SK-N-SH (cell line): ENCODE data around the gene ZNF845. TPM values are rescaled to one million over a fixed set of nuclear protein-coding genes. Genes with fewer than 3 reads are reported as not detected.
A peak's percentile ranks its signal among the peaks of the same experiment; 100 is the strongest.

Experiments
- CTCF ChIA-PET: fragments of 300-600, 350-600 bp; formaldehyde crosslinking; extraction: SDS; loops from one replicate; lab custom pipeline; 2021; lab: Yijun Ruan, JAX
- POLR2A ChIA-PET: fragments of 350-600 bp; sonication (Branson Sonifier 250); formaldehyde crosslinking; extraction: SDS; loops from one replicate; lab custom pipeline; 2020; ENCODE audit warnings: antibody characterized with exemption, inconsistent platforms; lab: Yijun Ruan, JAX
- DNase-seq: peaks from one replicate; pipeline ENCODE4 v3.0.0; 2012
- H2AFZ ChIP-seq: fragments of 200-600 bp; sonication (generic); 2 replicates; pipeline ENCODE4 v1.8.1; 2016; ENCODE audit warnings: antibody characterized with exemption, mild to moderate bottlenecking, low read depth
- H3F3A ChIP-seq: fragments of 200-600 bp; sonication (generic); replicated peaks from 2 replicates; pipeline ENCODE3; 2016; ENCODE audit warnings: antibody characterized with exemption, mild to moderate bottlenecking; ENCODE audit not compliant: insufficient read depth
- H3K27ac ChIP-seq, 2 experiments: fragments of 200-500 bp in 1 of 2; fragments of 200-600 bp in 1 of 2; sonication (Bioruptor generic) in 1 of 2; sonication (generic), shearing (Covaris generic) in 1 of 2; 2 replicates each; pipeline versions ENCODE4 v1.5.1 to v1.6.1; 2014 to 2016; ENCODE audit warnings: low read depth in 2 of 2, inconsistent platforms in 1 of 2, low read length in 1 of 2, mild to moderate bottlenecking in 1 of 2, mixed read lengths in 1 of 2
- H3K27me3 ChIP-seq: fragments of 200-600 bp; sonication (generic), shearing (Covaris generic); 2 replicates; pipeline ENCODE4 v1.6.1; 2016; ENCODE audit warnings: mixed run types; ENCODE audit not compliant: insufficient read depth
- H3K36me3 ChIP-seq, 2 experiments: fragments of 200-500 bp in 1 of 2; fragments of 200-600 bp in 1 of 2; sonication (Bioruptor generic) in 1 of 2; sonication (generic) in 1 of 2; replicated peaks in 1 of 2; 2 replicates each; pipeline versions ENCODE3 to v1.5.1; 2014 to 2016; ENCODE audit warnings: low read length in 1 of 2, mild to moderate bottlenecking in 1 of 2; ENCODE audit not compliant: insufficient read depth in 2 of 2, control insufficient read depth in 1 of 2
- H3K4me1 ChIP-seq, 2 experiments: fragments of 200-500 bp in 1 of 2; fragments of 200-600 bp in 1 of 2; sonication (Bioruptor generic) in 1 of 2; sonication (generic), shearing (Covaris generic) in 1 of 2; 2 replicates each; pipeline versions ENCODE4 v1.5.1 to v1.6.1; 2014 to 2016; ENCODE audit warnings: low read depth in 1 of 2, low read length in 1 of 2, mixed run types in 1 of 2; ENCODE audit not compliant: insufficient read depth in 2 of 2, control insufficient read depth in 1 of 2
- H3K4me2 ChIP-seq: fragments of 200-600 bp; sonication (generic), shearing (Covaris generic); 2 replicates; pipeline ENCODE4 v1.6.1; 2017; ENCODE audit warnings: mixed run types
- H3K4me3 ChIP-seq, 2 experiments: fragments of 200-500 bp in 1 of 2; fragments of 200-600 bp in 1 of 2; sonication (Bioruptor generic) in 1 of 2; sonication (generic), shearing (Covaris generic) in 1 of 2; 2 replicates each; pipeline versions ENCODE4 v1.5.1 to v1.8.1; 2014 to 2016; ENCODE audit warnings: low read depth in 2 of 2, inconsistent platforms in 1 of 2, low read length in 1 of 2, mild to moderate bottlenecking in 1 of 2, mixed read lengths in 1 of 2, moderate library complexity in 1 of 2
- H3K79me2 ChIP-seq: fragments of 200-600 bp; sonication (generic); 2 replicates; pipeline ENCODE4 v1.8.1; 2017; ENCODE audit warnings: mild to moderate bottlenecking; ENCODE audit not compliant: insufficient read depth
- H3K9ac ChIP-seq: fragments of 200-600 bp; sonication (generic); 2 replicates; pipeline ENCODE4 v1.6.1; 2017; ENCODE audit warnings: mixed run types
- H3K9me2 ChIP-seq: fragments of 200-600 bp; sonication (generic); 2 replicates; pipeline ENCODE4 v1.6.1; 2017; ENCODE audit warnings: mixed run types
- H3K9me3 ChIP-seq: fragments of 200-600 bp; sonication (generic); 2 replicates; pipeline ENCODE4 v1.6.1; 2017; ENCODE audit warnings: mixed run types, mild to moderate bottlenecking, moderate library complexity
- H4K20me1 ChIP-seq: fragments of 200-600 bp; sonication (generic); 2 replicates; pipeline ENCODE4 v1.6.1; 2017; ENCODE audit warnings: mild to moderate bottlenecking, mixed run types; ENCODE audit not compliant: insufficient read depth
- ELF1 ChIP-seq: IDR thresholded peaks from 2 replicates; pipeline ENCODE4 v1.4.0; 2012
- EP300 ChIP-seq, 2 experiments: IDR thresholded peaks; 2 replicates each; pipeline versions ENCODE4 v1.4.0 to v1.6.1; 2012; ENCODE audit warnings: borderline replicate concordance in 1 of 2, low read depth in 1 of 2, low read length in 1 of 2
- FOSL2 ChIP-seq: IDR thresholded peaks from 2 replicates; pipeline ENCODE4 v1.4.0; 2012; ENCODE audit warnings: low read depth, mild to moderate bottlenecking, moderate library complexity, borderline replicate concordance
- FOXJ3 ChIP-seq: sonication (generic); formaldehyde crosslinking; IDR thresholded peaks from 2 replicates; pipeline ENCODE4 v1.5.1; 2020; ENCODE audit warnings: mild to moderate bottlenecking, missing genetic modification reagents
- FOXM1 ChIP-seq: IDR thresholded peaks from 2 replicates; pipeline ENCODE4 v1.4.0; 2012; ENCODE audit warnings: low read depth, mild to moderate bottlenecking
- GATA2 ChIP-seq: sonication (generic); formaldehyde crosslinking; IDR thresholded peaks from 2 replicates; pipeline ENCODE4 v1.5.0; 2020; ENCODE audit warnings: mild to moderate bottlenecking, missing genetic modification reagents
- IRF3 ChIP-seq: fragments of 150-350 bp; IDR thresholded peaks from 2 replicates; pipeline ENCODE4 v1.6.1; 2016; ENCODE audit warnings: mild to moderate bottlenecking, low read depth, low read length
- JUND ChIP-seq: IDR thresholded peaks from 2 replicates; pipeline ENCODE4 v1.4.0; 2012
- MAX ChIP-seq: IDR thresholded peaks from 2 replicates; pipeline ENCODE4 v1.4.0; 2012; ENCODE audit warnings: low read depth
- MXI1 ChIP-seq: IDR thresholded peaks from 2 replicates; pipeline ENCODE4 v1.6.1; 2012; ENCODE audit warnings: mild to moderate bottlenecking, low read depth, low read length, improper control_type of control experiment
- NRF1 ChIP-seq: IDR thresholded peaks from 2 replicates; pipeline ENCODE4 v1.6.1; 2012; ENCODE audit warnings: low read depth, mild to moderate bottlenecking, low read length
- RAD21 ChIP-seq: IDR thresholded peaks from 2 replicates; pipeline ENCODE4 v1.6.1; 2012; ENCODE audit warnings: mild to moderate bottlenecking, low read length
- RCOR1 ChIP-seq: fragments of 150-350 bp; IDR thresholded peaks from 2 replicates; pipeline ENCODE4 v1.6.1; 2017; ENCODE audit warnings: antibody characterized with exemption, low read length
- REST ChIP-seq: IDR thresholded peaks from 2 replicates; pipeline ENCODE4 v1.6.1; 2012; ENCODE audit warnings: mild to moderate bottlenecking, low read depth, low read length, moderate library complexity
- RXRA ChIP-seq: IDR thresholded peaks from 2 replicates; pipeline ENCODE4 v1.4.0; 2012; ENCODE audit warnings: low read depth, mild to moderate bottlenecking, borderline replicate concordance
- SIN3A ChIP-seq: IDR thresholded peaks from 2 replicates; pipeline ENCODE4 v1.6.1; 2012; ENCODE audit warnings: low read depth, mild to moderate bottlenecking, low read length, moderate library complexity, borderline replicate concordance
- SMC3 ChIP-seq: IDR thresholded peaks from 2 replicates; pipeline ENCODE4 v1.6.1; 2012; ENCODE audit warnings: low read depth, low read length, improper control_type of control experiment
- TAF1 ChIP-seq: IDR thresholded peaks from 2 replicates; pipeline ENCODE4 v1.6.1; 2012; ENCODE audit warnings: low read depth, mild to moderate bottlenecking, low read length, moderate library complexity, borderline replicate concordance
- WGBS: methylation state at CpG from one replicate; pipeline ENCODE4 v1.1.6; 2017; ENCODE audit warnings: low lambda C conversion rate; 5-methylcytosine and 5-hydroxymethylcytosine counted together
- polyA plus RNA-seq, 3 experiments: library from polyadenylated mRNA; depleted of rRNA; stranded (reverse); fragments of >200 nt; gene quantifications; 2 replicates each; pipeline ENCODE4 v1.2.3, GENCODE V29; 2012

Gene ZNF845
- polyA plus RNA-seq, 1 of the 3 experiments (the other 2 are of a cell fraction) = 0.77 TPM

- DNase-seq = no peak
- POLR2A ChIA-PET = no interaction called here
- Histone ChIP-seq H3K27ac (no peak overlapping the region), H3K9ac (no peak overlapping the region), H3K27me3 (no peaks in the 10 kb centered on the region; the same call in 1 of the 2 replicates), H3K4me2 (peak overlapping the region; percentile 25; the same call in 1 of the 2 replicates), H3K79me2 (no peaks in the 10 kb centered on the region), H3F3A (no peaks in the 10 kb centered on the region), H3K36me3 (no peaks in the 10 kb centered on the region), H3K4me1 (peaks cover 0 to 3% of the 10 kb centered on the region in 2 experiments; a peak in 1 of 4 replicates), H4K20me1 (no peaks in the 10 kb centered on the region), H2AFZ (no peak overlapping the region), H3K4me3 (peak overlapping the region in 1 of 2 experiments; percentile 26; a peak in 1 of 4 replicates), H3K9me3 (no peaks in the 10 kb centered on the region), H3K9me2 (no peaks in the 10 kb centered on the region)
- WGBS = 24% methylated on average over 12 of the region's 12 CpGs
- CTCF ChIA-PET = no interaction called here
- no peak for TF ChIP-seq FOXM1
- no peak for TF ChIP-seq GATA2 (CRISPR knock-in tag)
- no peak for TF ChIP-seq ELF1
- TF ChIP-seq TAF1 = no peak
- TF ChIP-seq SMC3 = no peak
- TF ChIP-seq REST = no peak
- no peak for TF ChIP-seq JUND
- TF ChIP-seq SIN3A = no peak
- TF ChIP-seq NRF1 = no peak
- no peak for TF ChIP-seq RXRA
- TF ChIP-seq FOXJ3 (CRISPR knock-in tag) = no peak
- TF ChIP-seq EP300 (IDR thresholded peaks at IDR 0.05; ENCODE audit: borderline replicate concordance in 1 of 2, low read depth in 1 of 2, low read length in 1 of 2) = no peak
- no peak for TF ChIP-seq RAD21
- no peak for TF ChIP-seq FOSL2
- no peak for TF ChIP-seq MAX
- no peak for TF ChIP-seq MXI1
- no peak for TF ChIP-seq IRF3
- no peak for TF ChIP-seq RCOR1
Measured at GRCh38 chr19:53311897-53312296, 21.7 kb upstream of the ZNF845 start.
